ENCODE measurements around the gene GDF2. TPM values are rescaled to one million over a fixed set of nuclear protein-coding genes. Genes with fewer than 3 reads are reported as not detected.

The GDF2 gene
- total and polyA plus RNA-seq, 2 experiments from 2014 or later, result not detected

DNA sequence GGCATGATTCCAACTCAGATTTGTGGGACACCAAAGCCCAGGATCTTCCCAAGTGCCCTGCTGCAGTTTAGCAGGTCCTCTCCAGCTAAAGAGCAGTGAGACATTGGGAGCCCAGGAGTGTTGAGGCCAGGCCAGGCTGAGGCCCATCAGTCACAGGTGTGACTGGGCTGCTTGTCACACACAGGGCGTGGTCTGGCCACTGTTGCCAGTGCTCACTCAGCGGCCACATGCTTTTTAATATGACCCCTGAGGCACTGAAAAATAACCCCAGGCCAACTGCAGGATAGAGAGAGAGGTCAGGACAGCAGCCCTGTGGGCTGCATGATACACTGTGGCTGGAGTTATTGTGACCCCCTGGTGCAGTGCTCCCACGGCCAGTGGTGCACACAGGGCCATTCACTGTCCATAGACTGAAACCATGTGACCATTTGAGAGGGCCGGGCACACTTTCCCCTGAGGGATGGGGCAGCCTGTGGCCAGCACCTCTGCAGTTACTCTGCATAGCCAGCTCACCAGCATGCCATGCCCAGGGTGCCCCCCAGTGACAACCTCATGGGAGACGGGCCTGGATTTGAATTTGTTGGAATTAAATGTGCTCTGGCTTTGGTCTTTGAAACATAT lies 4.2 kb downstream of the GDF2 start:
- no peaks in the 10 kb centered on the region; the same call in 2 of the 3 replicates for H3K4me1 Mint-ChIP-seq
- no peaks in the 10 kb centered on the region for H3K4me1 ChIP-seq (ENCODE audit: insufficient read depth)
- H3K27me3 ChIP-seq (ENCODE audit: insufficient read depth), result no peaks in the 10 kb centered on the region
- DNase-seq (ENCODE audit: low spot score) (no peak), ATAC-seq (no peak)
- no peaks in the 10 kb centered on the region for H3K36me3 ChIP-seq (ENCODE audit: insufficient read depth)
- H4K20me1 ChIP-seq (replicated peaks; ENCODE audit: insufficient read depth), result no peaks in the 10 kb centered on the region
- TF ChIP-seq, protein P1, sequence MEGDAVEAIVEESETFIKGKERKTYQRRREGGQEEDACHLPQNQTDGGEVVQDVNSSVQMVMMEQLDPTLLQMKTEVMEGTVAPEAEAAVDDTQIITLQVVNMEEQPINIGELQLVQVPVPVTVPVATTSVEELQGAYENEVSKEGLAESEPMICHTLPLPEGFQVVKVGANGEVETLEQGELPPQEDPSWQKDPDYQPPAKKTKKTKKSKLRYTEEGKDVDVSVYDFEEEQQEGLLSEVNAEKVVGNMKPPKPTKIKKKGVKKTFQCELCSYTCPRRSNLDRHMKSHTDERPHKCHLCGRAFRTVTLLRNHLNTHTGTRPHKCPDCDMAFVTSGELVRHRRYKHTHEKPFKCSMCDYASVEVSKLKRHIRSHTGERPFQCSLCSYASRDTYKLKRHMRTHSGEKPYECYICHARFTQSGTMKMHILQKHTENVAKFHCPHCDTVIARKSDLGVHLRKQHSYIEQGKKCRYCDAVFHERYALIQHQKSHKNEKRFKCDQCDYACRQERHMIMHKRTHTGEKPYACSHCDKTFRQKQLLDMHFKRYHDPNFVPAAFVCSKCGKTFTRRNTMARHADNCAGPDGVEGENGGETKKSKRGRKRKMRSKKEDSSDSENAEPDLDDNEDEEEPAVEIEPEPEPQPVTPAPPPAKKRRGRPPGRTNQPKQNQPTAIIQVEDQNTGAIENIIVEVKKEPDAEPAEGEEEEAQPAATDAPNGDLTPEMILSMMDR (conservative IDR thresholded peaks at IDR 0.05; ENCODE audit: low read depth in 2 of 2), result no peak
- TF ChIP-seq JUNB (IDR thresholded peaks at IDR 0.05; ENCODE audit: unreplicated experiment) (no peak), NANOG (IDR thresholded peaks at IDR 0.05; ENCODE audit: borderline replicate concordance) (no peak), EZH2 (IDR thresholded peaks at IDR 0.05; ENCODE audit: low read depth, unreplicated experiment) (no peak), CREB1 (CRISPR knock-in tag; IDR thresholded peaks at IDR 0.05; ENCODE audit: low read depth) (no peak), ZNF114 (CRISPR knock-in tag; IDR thresholded peaks at IDR 0.05) (no peak), ZNF331 (CRISPR knock-in tag; IDR thresholded peaks at IDR 0.05; ENCODE audit: low read depth) (no peak)
- TF ChIP-seq, protein P2, sequence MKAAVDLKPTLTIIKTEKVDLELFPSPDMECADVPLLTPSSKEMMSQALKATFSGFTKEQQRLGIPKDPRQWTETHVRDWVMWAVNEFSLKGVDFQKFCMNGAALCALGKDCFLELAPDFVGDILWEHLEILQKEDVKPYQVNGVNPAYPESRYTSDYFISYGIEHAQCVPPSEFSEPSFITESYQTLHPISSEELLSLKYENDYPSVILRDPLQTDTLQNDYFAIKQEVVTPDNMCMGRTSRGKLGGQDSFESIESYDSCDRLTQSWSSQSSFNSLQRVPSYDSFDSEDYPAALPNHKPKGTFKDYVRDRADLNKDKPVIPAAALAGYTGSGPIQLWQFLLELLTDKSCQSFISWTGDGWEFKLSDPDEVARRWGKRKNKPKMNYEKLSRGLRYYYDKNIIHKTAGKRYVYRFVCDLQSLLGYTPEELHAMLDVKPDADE (IDR thresholded peaks at IDR 0.05), result no peak
- TF ChIP-seq, protein P3, sequence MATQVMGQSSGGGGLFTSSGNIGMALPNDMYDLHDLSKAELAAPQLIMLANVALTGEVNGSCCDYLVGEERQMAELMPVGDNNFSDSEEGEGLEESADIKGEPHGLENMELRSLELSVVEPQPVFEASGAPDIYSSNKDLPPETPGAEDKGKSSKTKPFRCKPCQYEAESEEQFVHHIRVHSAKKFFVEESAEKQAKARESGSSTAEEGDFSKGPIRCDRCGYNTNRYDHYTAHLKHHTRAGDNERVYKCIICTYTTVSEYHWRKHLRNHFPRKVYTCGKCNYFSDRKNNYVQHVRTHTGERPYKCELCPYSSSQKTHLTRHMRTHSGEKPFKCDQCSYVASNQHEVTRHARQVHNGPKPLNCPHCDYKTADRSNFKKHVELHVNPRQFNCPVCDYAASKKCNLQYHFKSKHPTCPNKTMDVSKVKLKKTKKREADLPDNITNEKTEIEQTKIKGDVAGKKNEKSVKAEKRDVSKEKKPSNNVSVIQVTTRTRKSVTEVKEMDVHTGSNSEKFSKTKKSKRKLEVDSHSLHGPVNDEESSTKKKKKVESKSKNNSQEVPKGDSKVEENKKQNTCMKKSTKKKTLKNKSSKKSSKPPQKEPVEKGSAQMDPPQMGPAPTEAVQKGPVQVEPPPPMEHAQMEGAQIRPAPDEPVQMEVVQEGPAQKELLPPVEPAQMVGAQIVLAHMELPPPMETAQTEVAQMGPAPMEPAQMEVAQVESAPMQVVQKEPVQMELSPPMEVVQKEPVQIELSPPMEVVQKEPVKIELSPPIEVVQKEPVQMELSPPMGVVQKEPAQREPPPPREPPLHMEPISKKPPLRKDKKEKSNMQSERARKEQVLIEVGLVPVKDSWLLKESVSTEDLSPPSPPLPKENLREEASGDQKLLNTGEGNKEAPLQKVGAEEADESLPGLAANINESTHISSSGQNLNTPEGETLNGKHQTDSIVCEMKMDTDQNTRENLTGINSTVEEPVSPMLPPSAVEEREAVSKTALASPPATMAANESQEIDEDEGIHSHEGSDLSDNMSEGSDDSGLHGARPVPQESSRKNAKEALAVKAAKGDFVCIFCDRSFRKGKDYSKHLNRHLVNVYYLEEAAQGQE (IDR thresholded peaks at IDR 0.05; ENCODE audit: unreplicated experiment), result no peak
- no peak overlapping the region for H2AFZ ChIP-seq
- no peaks in the 10 kb centered on the region for H3F3A ChIP-seq (replicated peaks; ENCODE audit: low read depth)
- no peaks in the 10 kb centered on the region for H3K9me2 ChIP-seq (ENCODE audit: insufficient read depth)
- no peak overlapping the region for H3K4me2 ChIP-seq
- no peak overlapping the region for H3K4me3 ChIP-seq
- no peak overlapping the region for H3K27ac Mint-ChIP-seq
- no peaks in the 10 kb centered on the region for H3K9me3 Mint-ChIP-seq
- no peak overlapping the region for H3K27ac ChIP-seq (ENCODE audit: low read depth)
- no peaks in the 10 kb centered on the region for H3K79me2 ChIP-seq (replicated peaks; ENCODE audit: insufficient read depth)
- H3K4me3 Mint-ChIP-seq, result no peak overlapping the region
- no peaks in the 10 kb centered on the region for H3K36me3 Mint-ChIP-seq (ENCODE audit: low read depth)
- peaks cover 1% of the 10 kb centered on the region for H3K27me3 Mint-ChIP-seq (ENCODE audit: insufficient read depth, low read depth, poor library complexity)

Measured in GM23338 (cell line).